CD4-positive, alpha-beta T cell (primary cell): ENCODE results near the gene MAML2. TPM values are rescaled to one million over a fixed set of nuclear protein-coding genes. Genes with fewer than 3 reads are reported as not detected.

Experiments
- ATAC-seq: fragments of 200-7000 bp; cut with Tn5 transposase; one replicate; pipeline ENCODE4 v1.10.0; 2022; ENCODE audit warnings: mild to moderate bottlenecking; ENCODE audit not compliant: poor library complexity
- CTCF ChIA-PET: fragments of 350-600 bp; sonication (Branson Sonifier 250); formaldehyde crosslinking; loops from one replicate; lab custom pipeline; 2021; ENCODE audit warnings: antibody characterized with exemption, inconsistent platforms; lab: Charles Lee
- POLR2A ChIA-PET: fragments of 350-600 bp; sonication (Branson Sonifier 250); formaldehyde crosslinking; loops from one replicate; lab custom pipeline; 2021; ENCODE audit warnings: antibody characterized with exemption, inconsistent platforms; lab: Charles Lee
- DNase-seq, 14 experiments: peaks; one replicate each; pipeline ENCODE4 v3.0.0-alpha.2; 2013 to 2020; ENCODE audit warnings: mixed read lengths in 2 of 14
- H3K27ac ChIP-seq, 2 donors: one replicate each; pipeline versions ENCODE4 v1.5.1 to v1.7.0; 2013; ENCODE audit warnings: low read length in 2 of 2, low read depth in 1 of 2, mild to moderate bottlenecking in 1 of 2
- H3K27me3 ChIP-seq, 2 experiments: 1 replicate in 1 of 2; 2 replicates in 1 of 2; pipeline versions ENCODE4 v1.6.1 to v1.7.0; 2013; ENCODE audit warnings: low read length in 2 of 2, control low read depth in 1 of 2, mild to moderate bottlenecking in 1 of 2, moderate library complexity in 1 of 2; ENCODE audit not compliant: insufficient read depth in 2 of 2, control insufficient read depth in 1 of 2
- H3K36me3 ChIP-seq: one replicate; pipeline ENCODE4 v1.6.1; 2013; ENCODE audit warnings: low read length, control low read depth; ENCODE audit not compliant: insufficient read depth
- H3K4me1 ChIP-seq: one replicate; pipeline ENCODE4 v1.6.1; 2013; ENCODE audit warnings: low read length, control low read depth; ENCODE audit not compliant: insufficient read depth
- H3K4me3 ChIP-seq: one replicate; pipeline ENCODE4 v1.5.1; 2013; ENCODE audit warnings: mild to moderate bottlenecking, low read length, moderate library complexity
- H3K9me3 ChIP-seq, 2 experiments: 1 replicate in 1 of 2; 2 replicates in 1 of 2; pipeline versions ENCODE4 v1.6.1 to v1.7.0; 2013; ENCODE audit warnings: low read length in 2 of 2, mild to moderate bottlenecking in 2 of 2, control low read depth in 1 of 2, moderate library complexity in 1 of 2; ENCODE audit not compliant: control insufficient read depth in 1 of 2, insufficient read depth in 1 of 2
- H3K27ac Mint-ChIP-seq: one replicate; pipeline ENCODE4 v1.8.0; 2020; ENCODE audit warnings: mixed read lengths
- H3K27me3 Mint-ChIP-seq: one replicate; pipeline ENCODE4 v1.8.0; 2021; ENCODE audit warnings: mixed read lengths
- H3K36me3 Mint-ChIP-seq: one replicate; pipeline ENCODE4 v1.8.0; 2021; ENCODE audit warnings: low read depth, mixed read lengths
- H3K4me1 Mint-ChIP-seq: one replicate; pipeline ENCODE4 v1.8.0; 2021; ENCODE audit warnings: low read depth, mixed read lengths
- H3K4me3 Mint-ChIP-seq: one replicate; pipeline ENCODE4 v1.8.0; 2020; ENCODE audit warnings: mild to moderate bottlenecking, mixed read lengths
- H3K9me3 Mint-ChIP-seq: one replicate; pipeline ENCODE4 v1.8.0; 2020; ENCODE audit warnings: mixed read lengths
- intact Hi-C, 2 experiments: fragments of 100-400 bp; cut with DNase I in 1 of 2; cut with micrococcal nuclease in 1 of 2; formaldehyde crosslinking; loops; one replicate each; pipeline versions ENCODE4 v1.15.1 to v1.9.0; 2023 to 2025; cut with DNase I, micrococcal nuclease
- total RNA-seq, 174 experiments: library from RNA in 2 of 174; stranded (reverse) in 2 of 174; gene quantifications; one replicate each; pipeline ENCODE4 v1.2.3 and lab custom pipeline; 2021 to 2026
- TF ChIP-seq, protein P1 (sequence below): fragments of 200-600 bp; IDR thresholded peaks from one replicate; pipeline ENCODE4 v1.8.0; 2022; ENCODE audit warnings: antibody characterized with exemption, mild to moderate bottlenecking

Gene MAML2
- total RNA-seq, 2 experiments from 2014 or later: 58.8 to 59.8 TPM

GRCh38 chr11:96086111-96086510 lies 256.9 kb downstream of the MAML2 start:
- Mint-ChIP-seq H3K27ac (no peak overlapping the region), H3K4me1 (peaks cover 17% of the 10 kb centered on the region), H3K9me3 (no peaks in the 10 kb centered on the region), H3K27me3 (no peaks in the 10 kb centered on the region), H3K36me3 (peaks cover 44% of the 10 kb centered on the region), H3K4me3 (no peak overlapping the region)
- Histone ChIP-seq H3K36me3 (peaks cover 15% of the 10 kb centered on the region), H3K9me3 (no peaks in the 10 kb centered on the region), H3K27ac (no peak overlapping the region), H3K27me3 (no peaks in the 10 kb centered on the region), H3K4me1 (peaks cover 2% of the 10 kb centered on the region), H3K4me3 (no peak overlapping the region)
- ATAC-seq (no peak), DNase-seq (no peak)
- ChIA-PET CTCF (interaction anchor here (1.4 to 1.9 kb wide), 2 partner anchors 74 to 257 kb away, joined by 6 read pairs; partner anchors contain the start of gene MAML2), POLR2A (no interaction called here)
- intact Hi-C loops: no loop called here
- TF ChIP-seq, protein P1, sequence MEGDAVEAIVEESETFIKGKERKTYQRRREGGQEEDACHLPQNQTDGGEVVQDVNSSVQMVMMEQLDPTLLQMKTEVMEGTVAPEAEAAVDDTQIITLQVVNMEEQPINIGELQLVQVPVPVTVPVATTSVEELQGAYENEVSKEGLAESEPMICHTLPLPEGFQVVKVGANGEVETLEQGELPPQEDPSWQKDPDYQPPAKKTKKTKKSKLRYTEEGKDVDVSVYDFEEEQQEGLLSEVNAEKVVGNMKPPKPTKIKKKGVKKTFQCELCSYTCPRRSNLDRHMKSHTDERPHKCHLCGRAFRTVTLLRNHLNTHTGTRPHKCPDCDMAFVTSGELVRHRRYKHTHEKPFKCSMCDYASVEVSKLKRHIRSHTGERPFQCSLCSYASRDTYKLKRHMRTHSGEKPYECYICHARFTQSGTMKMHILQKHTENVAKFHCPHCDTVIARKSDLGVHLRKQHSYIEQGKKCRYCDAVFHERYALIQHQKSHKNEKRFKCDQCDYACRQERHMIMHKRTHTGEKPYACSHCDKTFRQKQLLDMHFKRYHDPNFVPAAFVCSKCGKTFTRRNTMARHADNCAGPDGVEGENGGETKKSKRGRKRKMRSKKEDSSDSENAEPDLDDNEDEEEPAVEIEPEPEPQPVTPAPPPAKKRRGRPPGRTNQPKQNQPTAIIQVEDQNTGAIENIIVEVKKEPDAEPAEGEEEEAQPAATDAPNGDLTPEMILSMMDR: no peak

DNA sequence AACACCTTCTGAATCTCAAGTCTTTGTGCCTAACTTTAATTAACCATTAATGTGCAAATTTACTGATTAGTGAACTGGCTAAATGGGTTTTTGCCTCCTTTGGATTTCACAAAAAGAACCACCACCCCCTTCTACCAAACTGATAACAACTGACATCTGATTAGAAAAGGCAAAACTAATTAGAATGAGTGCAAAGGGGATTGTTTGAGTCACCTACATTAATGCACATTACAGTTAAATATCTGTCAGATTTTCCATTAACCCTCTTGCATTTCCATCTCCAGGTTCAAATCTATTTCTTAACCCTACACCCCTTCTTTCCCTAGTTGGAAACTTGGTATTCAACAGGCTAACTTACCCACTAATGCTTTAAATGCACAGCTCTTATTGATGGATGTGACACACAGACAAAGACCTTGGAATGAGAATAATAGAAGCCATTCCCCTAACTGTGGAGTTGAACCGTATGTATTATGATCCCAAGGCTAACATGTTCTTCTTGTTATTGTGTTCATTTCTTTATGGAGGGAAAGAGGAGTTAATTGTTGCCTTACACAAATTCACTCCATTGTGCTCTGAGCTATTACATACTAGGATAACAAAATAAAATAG lies 257.6 kb downstream of the MAML2 start:
- Mint-ChIP-seq H3K36me3 (peaks cover 41% of the 10 kb centered on the region), H3K9me3 (no peaks in the 10 kb centered on the region), H3K27ac (no peak overlapping the region), H3K4me3 (no peak overlapping the region), H3K27me3 (no peaks in the 10 kb centered on the region), H3K4me1 (peaks cover 21% of the 10 kb centered on the region)
- intact Hi-C loops: no loop called here
- ChIA-PET CTCF (interaction anchor here (1.4 to 1.9 kb wide), 3 partner anchors 31 to 258 kb away, joined by 3 to 6 read pairs (median 6); partner anchors contain the start of gene MAML2), POLR2A (no interaction called here)
- ATAC-seq (no peak), DNase-seq (no peak)
- Histone ChIP-seq H3K27ac (no peak overlapping the region), H3K9me3 (no peaks in the 10 kb centered on the region), H3K4me3 (no peak overlapping the region), H3K36me3 (peaks cover 8% of the 10 kb centered on the region), H3K27me3 (no peaks in the 10 kb centered on the region), H3K4me1 (peaks cover 2% of the 10 kb centered on the region)
- TF ChIP-seq, protein P1: no peak

- Mint-ChIP-seq H3K4me3 (no peak overlapping the region), H3K9me3 (no peaks in the 10 kb centered on the region), H3K27me3 (no peaks in the 10 kb centered on the region), H3K36me3 (peaks cover 41% of the 10 kb centered on the region), H3K4me1 (peaks cover 26% of the 10 kb centered on the region), H3K27ac (no peak overlapping the region)
- intact Hi-C loops: no loop called here
- TF ChIP-seq, protein P1: no peak
- Histone ChIP-seq H3K27ac (no peak overlapping the region), H3K27me3 (no peaks in the 10 kb centered on the region), H3K9me3 (no peaks in the 10 kb centered on the region), H3K4me1 (peaks cover 2% of the 10 kb centered on the region), H3K36me3 (peaks cover 6% of the 10 kb centered on the region), H3K4me3 (no peak overlapping the region)
- DNase-seq (no peak), ATAC-seq (no peak)
- ChIA-PET CTCF (interaction anchor here (1.0 to 1.9 kb wide), 4 partner anchors 11 to 258 kb away, joined by 3 to 6 read pairs (median 4); partner anchors contain the start of gene MAML2), POLR2A (interaction anchor here (1.4 kb wide), 1 partner anchor 258 kb away, joined by 3 read pairs; the partner anchor contains the start of gene MAML2)
These were observed 258.2 kb downstream of the MAML2 start for GRCh38 chr11:96084610-96085318.
